Transverse colon (tissue), 4 donors: ENCODE data around the gene PHKG1.
A peak's percentile ranks its signal among the peaks of the same experiment; 100 is the strongest.

Experiments
- CTCF ChIP-seq, 5 experiments: fragments of 200-600 bp in 3 of 5; fragments of 450-650 bp in 2 of 5; sonication (generic) in 3 of 5; IDR thresholded peaks; 1 replicate in 2 of 5; 2 replicates in 3 of 5; pipeline ENCODE4 v1.5.1; 2016 to 2017; ENCODE audit warnings: antibody characterized with exemption in 5 of 5, inconsistent platforms in 3 of 5, mild to moderate bottlenecking in 2 of 5, moderate library complexity in 1 of 5
- EP300 ChIP-seq: sonication (generic); formaldehyde crosslinking; IDR thresholded peaks from one replicate; pipeline ENCODE4 v1.6.1; 2017; ENCODE audit warnings: antibody characterized with exemption, low read depth
- POLR2A ChIP-seq: fragments of 450-650 bp; IDR thresholded peaks from one replicate; pipeline ENCODE4 v1.6.1; 2016; ENCODE audit warnings: antibody characterized with exemption, mild to moderate bottlenecking, moderate library complexity
- POLR2AphosphoS5 ChIP-seq, 3 donors: sonication (generic); formaldehyde crosslinking; IDR thresholded peaks; one replicate each; pipeline ENCODE4 v1.6.1; 2016; ENCODE audit warnings: antibody characterized with exemption in 3 of 3

GRCh38 chr7:56097700-56098099, 4.9 kb upstream of the PHKG1 start:
- TF ChIP-seq CTCF (IDR thresholded peaks at IDR 0.05) (no peak), POLR2A (no peak), EP300 (no peak), POLR2AphosphoS5 (IDR thresholded peaks at IDR 0.05) (peak in 2 of 3 donors; percentile 7 to 30)
